ENCODE measurements around the gene ZGPAT. TPM values are rescaled to one million over a fixed set of nuclear protein-coding genes. Genes with fewer than 3 reads are reported as not detected.

The ZGPAT gene
- total and polyA plus RNA-seq, 9 of the 15 experiments (the other 6 are each of a cell fraction or from before 2014, with no cell fraction given) = 0.14 to 26.6 (median 7.4) TPM

GRCh38 chr20:63693083-63693732, 14.6 kb upstream of the ZGPAT start:
- Histone ChIP-seq H3K27me3 (ENCODE audit: control insufficient read depth in 2 of 2, insufficient read depth in 2 of 2, low read length in 2 of 2) (no peaks in the 10 kb centered on the region), H3K4me3 (no peak overlapping the region), H3K9ac (ENCODE audit: insufficient read depth in 1 of 2, low read depth in 2 of 2, low read length in 2 of 2) (no peak overlapping the region), H3K27ac (ENCODE audit: extremely low read depth, low read depth, low read length) (no peak overlapping the region), H3K36me3 (ENCODE audit: control insufficient read depth, insufficient read depth, low read length) (peaks cover 37% of the 10 kb centered on the region; the same call in 2 of the 3 replicates), H4K20me1 (replicated peaks; ENCODE audit: control insufficient read depth, insufficient read depth, low read length) (no peaks in the 10 kb centered on the region; the same call in 1 of the 2 replicates), H3K9me1 (ENCODE audit: control insufficient read depth, insufficient read depth, low read length) (no peaks in the 10 kb centered on the region), H3K79me2 (ENCODE audit: control insufficient read depth, insufficient read depth, low read length) (no peaks in the 10 kb centered on the region), H3K4me2 (ENCODE audit: insufficient read depth, low read length) (no peak overlapping the region), H3K4me1 (replicated peaks in 1 of 2; ENCODE audit: control insufficient read depth in 2 of 2, insufficient read depth in 2 of 2, low read length in 2 of 2) (peaks cover 0 to 74% of the 10 kb centered on the region in 2 experiments; a peak in 2 of 5 replicates), H3K9me3 (replicated peaks; ENCODE audit: control insufficient read depth, insufficient read depth, low read depth, low read length) (no peaks in the 10 kb centered on the region), H2AFZ (ENCODE audit: low read depth, low read length) (no peak overlapping the region)
- ChIA-PET POLR2A (no interaction called here), CTCF (ENCODE audit: low intra/inter-chr PET ratio) (no interaction called here)
- TF ChIP-seq IFI16 (CRISPR knock-in tag; IDR thresholded peaks at IDR 0.05) (no peak), ZNF311 (CRISPR knock-in tag; IDR thresholded peaks at IDR 0.05) (no peak), POLR2A (conservative IDR thresholded peaks at IDR 0.05) (0 out of 2 replicates have a peak, but pooled peaks have one; percentile 2), POLR2G (IDR thresholded peaks at IDR 0.05; ENCODE audit: low read depth, low read length) (peak; percentile 36), CHD2 (IDR thresholded peaks at IDR 0.05; ENCODE audit: low read depth, low read length) (no peak), THRAP3 (IDR thresholded peaks at IDR 0.05; ENCODE audit: borderline replicate concordance) (no peak), CLOCK (CRISPR knock-in tag; IDR thresholded peaks at IDR 0.05; ENCODE audit: borderline replicate concordance) (no peak), HDGF (IDR thresholded peaks at IDR 0.05) (no peak), REST (IDR thresholded peaks at IDR 0.05; ENCODE audit: borderline replicate concordance) (no peak), REST (CRISPR knock-in tag; IDR thresholded peaks at IDR 0.05; ENCODE audit: low read depth) (no peak)
- FAIRE-seq (no peak), ATAC-seq (no peak), DNase-seq (ENCODE audit: extremely low read depth in 1 of 4, low spot score in 3 of 4) (no peak)
- no TSS peak for BruUV-seq (replicated peaks)
- in situ Hi-C loops (cut with MboI) (no loop called here), intact Hi-C loops (cut with micrococcal nuclease) (no loop called here)
- 95% methylated on average over 10 of the region's 10 CpGs for WGBS (ENCODE audit: insufficient coverage, low coverage, missing lambda C conversion rate)
